ENCODE data around the gene SAXO1. TPM values are rescaled to one million over a fixed set of nuclear protein-coding genes. Genes with fewer than 3 reads are reported as not detected.
"Not testable (repeated sequence)": the region's sequence is repeated elsewhere in the genome, so short reads cannot be mapped to it uniquely, and the experiment has no call there.

The SAXO1 gene
- total RNA-seq, 1 experiment from 2014 or later = under 0.01 TPM

DNA sequence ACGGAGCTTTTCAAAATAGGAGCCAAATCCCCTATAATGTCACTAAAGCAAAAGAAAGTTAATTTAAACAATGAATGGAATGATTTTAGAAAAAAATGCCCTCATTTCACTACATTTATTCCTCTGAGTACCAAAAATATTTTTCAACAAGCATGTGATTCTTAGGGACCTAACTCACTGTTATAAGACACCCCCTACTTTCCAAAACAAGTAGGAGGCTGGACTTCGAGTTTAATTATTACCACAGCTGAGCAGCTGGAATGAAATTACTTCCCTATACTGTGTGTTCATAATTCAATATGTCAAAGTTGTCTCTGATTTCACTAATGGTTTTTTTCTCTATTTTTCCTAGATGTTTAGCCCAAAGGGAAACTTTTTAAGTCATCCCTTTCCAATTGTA is 61.6 kb downstream of the SAXO1 start:
- no peak for DNase-seq (ENCODE audit: low read depth)

DNA sequence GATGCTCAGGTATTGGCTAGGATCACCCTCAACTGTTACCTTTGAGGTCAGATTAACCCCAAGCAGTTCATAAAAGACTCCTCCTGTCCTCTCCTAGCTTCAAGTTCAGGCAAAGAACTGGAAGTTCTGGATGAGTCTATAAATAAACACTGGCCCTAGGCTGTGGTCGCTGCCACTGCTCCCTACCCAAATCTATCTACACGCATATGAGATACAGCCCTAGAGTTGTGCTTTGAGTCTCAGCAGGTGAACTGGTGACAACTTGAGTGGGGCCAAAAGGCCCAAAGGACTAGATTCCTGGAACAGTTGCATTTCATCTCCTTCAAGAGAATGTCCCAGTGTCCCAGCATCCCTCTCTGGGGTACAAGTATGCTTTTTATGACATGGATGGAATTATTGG is 62.6 kb downstream of the SAXO1 start:
- DNase-seq (ENCODE audit: low read depth) = no peak

DNA sequence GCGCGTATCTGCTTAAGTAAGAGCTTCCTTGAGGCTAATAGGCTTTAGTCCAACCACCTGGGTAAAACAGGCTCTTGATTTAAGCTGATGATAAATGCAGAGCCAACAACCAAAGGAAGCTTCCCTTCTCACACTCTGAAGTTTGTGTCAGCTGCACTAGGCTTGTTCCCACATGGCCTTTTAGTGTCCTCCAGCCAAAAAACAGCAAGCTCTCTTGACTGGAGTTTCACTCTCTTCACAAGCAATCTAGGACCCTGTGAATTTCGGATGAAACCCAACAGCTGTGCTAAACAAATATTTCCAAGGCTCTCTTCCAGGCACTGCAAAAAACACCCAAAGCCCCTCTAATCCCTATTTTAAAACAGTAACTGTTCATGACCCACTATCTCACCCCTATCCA is 63.9 kb downstream of the SAXO1 start:
- DNase-seq (ENCODE audit: low read depth) = peak; percentile 42

DNA sequence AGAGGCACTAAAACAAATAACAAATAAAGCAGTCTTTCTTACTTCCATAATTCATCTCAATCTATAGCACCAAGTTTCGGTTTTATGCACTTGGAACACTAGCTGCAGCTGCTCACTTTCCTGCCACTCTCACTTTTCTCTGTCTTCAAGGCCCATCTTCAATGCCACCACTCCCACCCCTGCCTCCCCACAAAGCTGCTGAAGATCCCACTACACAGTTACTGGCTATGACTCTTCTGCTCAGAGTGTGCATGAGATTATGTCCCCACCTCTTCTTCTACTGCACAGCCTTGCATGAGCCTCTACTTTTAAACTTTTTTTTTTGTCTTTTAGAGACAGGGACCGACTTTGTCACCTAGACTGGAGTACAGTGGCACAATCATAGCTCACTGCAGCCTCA is 77.4 kb downstream of the SAXO1 start:
- no peak for DNase-seq (ENCODE audit: low read depth)

DNA sequence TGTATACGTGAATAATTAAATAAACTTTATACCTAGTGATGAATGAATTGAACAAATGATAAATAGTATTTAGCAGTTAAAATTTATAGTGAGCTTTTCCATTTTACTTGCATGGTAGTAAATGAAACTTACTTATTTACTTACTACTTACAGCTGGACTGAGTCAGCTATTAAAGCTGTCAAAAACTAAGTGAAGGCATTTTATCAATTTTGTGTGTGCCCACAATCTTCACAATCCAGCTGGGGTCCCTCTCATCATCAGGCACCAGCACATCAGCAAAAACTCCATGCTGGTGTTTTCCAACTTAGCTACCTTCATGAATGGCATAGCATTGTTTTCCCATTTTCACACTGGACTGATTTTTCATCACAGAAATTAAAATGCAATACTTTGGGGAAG is 81.1 kb downstream of the SAXO1 start:
- no peak for DNase-seq (ENCODE audit: low read depth)

DNA sequence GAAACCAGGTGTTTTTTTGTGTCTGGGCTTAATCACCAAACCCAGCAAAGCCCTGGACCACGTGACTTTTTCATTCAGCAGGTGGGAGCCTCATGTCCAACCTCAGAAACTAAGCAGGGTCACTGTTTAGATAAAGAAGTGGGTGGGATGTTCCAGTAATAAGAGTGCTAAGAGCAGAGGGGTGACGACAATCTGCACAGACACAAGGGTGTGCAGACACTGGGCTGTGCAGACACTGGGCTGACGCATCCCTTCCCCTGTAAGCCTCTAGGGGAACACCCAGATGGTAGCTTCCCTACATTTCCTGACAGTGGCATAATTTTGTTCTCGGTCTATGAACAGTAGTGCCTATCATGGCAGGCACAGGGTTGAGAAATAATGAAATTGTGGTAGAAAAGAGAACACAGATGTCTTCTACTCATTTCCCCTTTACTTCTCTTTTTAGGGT is 85.1 kb downstream of the SAXO1 start:
- DNase-seq (ENCODE audit: low read depth) = peak; percentile 5

DNA sequence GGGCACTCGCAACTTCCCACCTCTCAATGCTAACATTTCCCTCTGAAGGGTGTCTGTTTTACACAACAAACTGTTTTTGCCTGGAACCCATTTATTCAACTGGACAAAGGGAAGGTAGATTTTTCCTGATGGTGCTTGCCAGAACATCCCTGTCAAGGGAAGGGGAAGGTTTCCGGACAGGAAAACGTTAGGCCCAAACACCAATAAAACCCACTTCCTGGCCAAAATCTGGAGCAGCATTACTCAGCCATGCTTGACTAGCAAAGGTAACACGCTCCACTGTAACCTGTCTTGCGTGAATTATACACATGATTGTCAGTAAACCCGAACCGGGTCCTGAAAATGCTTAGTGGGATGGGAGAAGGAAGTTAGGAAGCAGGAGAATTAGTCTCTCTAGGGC is 90.2 kb downstream of the SAXO1 start:
- DNase-seq (ENCODE audit: low read depth) = no peak

DNA sequence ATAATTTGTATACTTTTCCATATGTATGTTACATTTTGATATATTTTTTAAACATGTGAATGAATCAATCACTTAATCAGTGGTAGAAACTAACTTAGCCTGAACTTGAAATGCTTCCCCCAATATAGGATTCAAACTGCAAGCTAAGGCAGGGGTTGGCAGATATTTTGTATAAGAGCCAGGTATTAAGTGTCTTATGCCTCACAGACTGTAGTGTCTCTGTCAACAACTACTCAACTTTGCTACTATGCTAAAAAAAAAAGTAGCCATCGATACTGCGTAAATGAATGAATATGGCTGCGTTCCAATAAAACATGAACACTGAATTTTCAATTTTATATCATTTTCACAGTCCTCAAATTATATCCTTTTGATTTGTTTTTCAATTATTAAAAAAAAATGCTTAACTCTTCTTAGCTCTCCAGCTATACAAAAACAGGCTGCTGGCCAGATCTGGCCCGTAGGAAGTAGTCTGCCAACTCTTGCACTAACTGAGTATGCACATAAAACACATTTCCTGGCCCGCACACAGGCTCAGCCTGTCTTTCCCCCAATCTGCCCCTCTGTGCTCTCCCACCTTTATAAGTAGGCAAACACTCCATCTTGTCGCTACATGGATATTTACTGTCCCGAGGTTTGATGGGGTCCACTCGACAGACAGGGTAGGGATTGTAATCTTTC is 91.8 kb downstream of the SAXO1 start:
- DNase-seq (ENCODE audit: low read depth) = no peak

DNA sequence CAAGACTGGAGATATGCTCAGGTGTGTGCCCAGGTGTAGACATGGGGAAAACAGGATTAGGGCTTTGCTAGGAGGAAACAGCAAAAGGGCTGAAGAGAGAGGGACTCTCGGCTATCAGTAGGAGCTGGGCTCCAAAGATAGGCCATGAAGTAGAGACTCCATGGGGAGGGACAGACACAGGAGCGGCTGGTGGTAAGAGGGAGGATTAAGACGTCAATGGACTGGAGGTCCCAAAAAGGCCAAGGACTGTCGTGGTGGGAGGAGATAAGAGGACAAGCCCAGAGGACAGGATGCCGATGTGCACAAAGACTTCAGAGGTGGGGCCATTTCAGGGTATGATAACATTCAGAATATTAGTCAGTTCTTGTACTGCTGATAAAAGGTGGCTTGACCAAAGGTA is 93.1 kb downstream of the SAXO1 start:
- DNase-seq (ENCODE audit: low read depth) = no peak

DNA sequence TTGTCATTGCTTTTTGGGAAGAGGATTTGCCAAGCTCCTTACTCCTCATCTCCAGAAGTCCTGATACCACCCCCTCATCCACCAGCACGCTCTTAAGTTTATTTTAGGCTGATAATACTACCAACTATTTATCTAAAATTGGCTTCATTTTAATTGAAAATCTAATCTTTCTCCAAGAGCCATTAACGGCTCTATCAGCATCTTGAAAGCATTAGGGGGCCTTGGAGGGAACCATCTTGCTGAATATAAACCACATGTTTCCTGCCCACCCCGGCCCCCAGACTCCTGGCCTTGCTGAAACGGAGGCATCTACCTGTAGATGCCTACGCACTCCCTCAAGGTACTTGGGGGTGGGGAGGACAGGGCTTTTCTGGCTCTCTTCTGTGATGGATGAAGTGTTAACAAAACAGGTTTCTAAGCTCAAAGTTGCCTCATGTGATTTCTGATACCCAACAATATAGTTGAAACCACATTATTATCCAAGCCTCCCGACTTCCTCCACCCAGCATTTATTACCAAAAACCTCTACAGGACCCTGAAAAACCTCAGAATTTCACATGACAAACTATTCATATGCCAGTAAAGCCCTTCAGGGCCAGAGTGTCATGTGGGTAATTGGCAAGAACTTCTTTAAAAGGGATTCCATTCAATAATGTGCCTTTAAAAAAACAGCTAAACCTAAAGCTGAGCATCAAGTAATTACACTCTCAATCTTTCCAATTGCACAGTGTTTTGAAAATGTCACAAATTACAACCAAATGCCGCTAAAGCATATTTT is 96.7 kb downstream of the SAXO1 start:
- DNase-seq (ENCODE audit: low read depth) = no peak

DNA sequence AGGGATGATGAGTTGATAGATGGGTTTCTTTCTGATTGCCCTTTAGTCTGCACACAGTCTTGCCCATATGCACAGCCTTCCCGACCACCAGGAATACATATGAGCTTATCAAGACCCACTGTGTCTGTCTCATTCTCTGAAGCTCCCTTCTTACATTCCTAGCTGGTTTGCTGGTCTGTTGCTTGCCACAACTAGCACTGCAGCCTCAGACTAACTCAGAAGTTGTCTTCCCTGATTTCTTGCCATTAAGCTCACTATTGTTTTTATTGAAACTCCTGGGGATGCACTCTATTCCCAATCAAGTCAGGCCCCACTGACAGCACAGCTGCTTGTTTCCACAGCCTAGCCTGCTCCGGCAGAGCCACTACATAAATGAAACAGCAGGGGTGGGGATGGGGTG is 97.5 kb downstream of the SAXO1 start:
- no peak for DNase-seq (ENCODE audit: low read depth)

DNA sequence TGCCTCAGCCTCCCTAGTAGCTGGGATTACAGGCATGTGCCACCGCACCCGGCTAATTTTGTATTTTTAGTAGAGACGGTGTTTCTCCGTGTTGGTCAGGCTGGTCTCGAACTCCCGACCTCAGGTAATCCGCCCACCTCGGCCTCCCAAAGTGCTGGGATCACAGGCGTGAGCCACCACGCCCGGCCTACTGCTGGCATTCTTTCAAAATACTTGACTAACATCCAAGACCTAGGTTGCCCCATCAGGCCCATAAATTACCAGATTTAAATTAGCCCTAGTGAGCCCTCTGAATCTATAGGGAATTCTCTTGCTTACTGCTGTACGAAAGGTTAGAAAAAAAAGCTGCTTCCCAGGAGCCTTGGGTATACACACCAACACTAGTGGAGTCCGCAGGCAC is 102.4 kb downstream of the SAXO1 start:
- not testable (repeated sequence) for DNase-seq (ENCODE audit: low read depth)

DNA sequence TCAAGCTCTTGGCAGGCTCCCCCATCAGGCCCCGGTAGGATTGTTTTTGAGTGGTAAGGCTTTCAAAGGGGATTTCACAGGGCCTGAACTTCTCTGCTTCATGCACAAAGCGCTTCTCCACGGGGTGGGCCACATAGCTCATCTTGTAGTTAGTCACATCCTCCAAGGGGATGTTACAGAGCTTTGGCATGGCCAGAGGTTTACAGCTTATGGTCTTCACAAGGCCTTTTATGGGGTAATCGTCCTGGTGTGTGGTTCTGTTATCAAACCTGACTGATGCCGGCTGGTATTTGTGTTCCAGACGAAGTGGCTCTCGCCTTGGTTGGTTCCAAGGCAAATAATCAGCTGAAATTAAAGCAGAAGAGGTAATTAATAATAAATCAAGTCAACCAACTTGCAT is 104.3 kb downstream of the SAXO1 start:
- no peak for DNase-seq (ENCODE audit: low read depth)

DNA sequence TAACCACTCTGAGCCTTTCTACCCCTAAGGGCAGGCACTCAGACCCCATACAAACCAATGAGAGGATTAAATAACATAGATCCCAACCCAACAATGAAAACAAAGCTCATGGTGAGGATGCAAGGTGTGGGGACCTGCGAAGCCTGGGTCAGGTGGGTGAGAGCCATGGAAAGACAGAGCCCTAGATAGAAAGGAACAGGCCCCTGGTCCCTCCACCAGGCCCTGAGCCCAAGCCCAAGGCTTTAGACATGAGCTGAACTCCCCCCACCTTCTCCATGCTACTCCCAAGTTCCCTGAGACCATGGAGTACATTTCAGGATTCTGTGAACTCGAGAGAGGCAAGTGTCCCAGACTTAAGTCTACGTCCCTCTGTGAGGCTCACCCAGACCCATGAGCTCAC is 106.5 kb downstream of the SAXO1 start:
- no peak for DNase-seq (ENCODE audit: low read depth)

DNA sequence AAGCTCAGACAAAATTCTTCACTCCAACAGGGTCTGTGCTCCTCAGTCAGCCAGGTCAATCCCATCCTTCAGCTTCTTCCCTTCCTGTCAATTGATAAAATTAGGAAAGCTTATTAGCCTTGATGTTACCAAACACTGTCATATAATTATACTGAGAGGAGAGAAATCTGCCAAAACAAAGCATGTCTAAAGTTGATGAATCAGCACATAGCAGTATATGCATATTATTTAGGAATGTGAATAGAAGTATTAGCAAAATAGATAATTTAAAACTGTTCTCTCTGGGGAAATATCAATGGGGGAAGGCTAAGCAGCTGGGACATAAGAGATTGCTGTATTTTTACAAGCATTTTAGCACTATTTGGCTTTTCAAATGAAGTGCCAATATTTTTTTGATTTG is 107.1 kb downstream of the SAXO1 start:
- no peak for DNase-seq (ENCODE audit: low read depth)

DNA sequence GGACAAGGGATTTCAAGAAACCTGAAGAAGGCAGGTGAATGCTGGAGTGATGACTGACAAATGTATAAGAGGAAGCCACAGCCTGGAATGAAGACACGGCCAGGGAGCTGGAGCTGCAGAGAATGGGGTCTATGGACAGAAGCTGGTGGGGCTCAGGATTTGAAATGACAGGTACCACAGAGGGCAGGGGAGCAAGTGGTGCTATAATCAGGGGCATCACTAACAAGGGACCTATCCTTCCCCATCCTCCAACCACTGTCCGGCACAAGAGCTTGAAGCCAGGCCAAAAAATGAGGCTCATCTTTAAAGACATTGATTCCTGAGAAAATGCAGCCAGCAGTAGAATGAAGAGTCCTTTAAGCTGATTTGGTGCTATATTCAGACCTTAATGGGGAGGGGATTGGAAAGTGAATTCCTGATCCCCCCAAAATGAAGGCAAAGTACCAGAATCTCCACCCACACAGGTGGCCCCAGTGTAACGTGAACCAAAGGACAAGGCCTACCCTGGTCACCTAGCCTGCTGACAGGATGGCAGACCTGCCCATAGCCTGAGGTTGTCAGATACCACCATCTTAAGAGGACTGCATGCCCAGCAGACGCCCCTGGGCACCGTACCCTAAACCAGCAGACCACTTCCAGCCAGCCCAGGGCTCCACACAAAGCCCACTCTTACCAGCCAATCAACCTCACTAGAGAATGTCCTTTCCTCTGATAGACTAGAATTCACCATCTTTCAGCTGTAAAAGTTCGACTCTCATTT is 109.2 kb downstream of the SAXO1 start:
- DNase-seq (ENCODE audit: low read depth) = no peak

DNA sequence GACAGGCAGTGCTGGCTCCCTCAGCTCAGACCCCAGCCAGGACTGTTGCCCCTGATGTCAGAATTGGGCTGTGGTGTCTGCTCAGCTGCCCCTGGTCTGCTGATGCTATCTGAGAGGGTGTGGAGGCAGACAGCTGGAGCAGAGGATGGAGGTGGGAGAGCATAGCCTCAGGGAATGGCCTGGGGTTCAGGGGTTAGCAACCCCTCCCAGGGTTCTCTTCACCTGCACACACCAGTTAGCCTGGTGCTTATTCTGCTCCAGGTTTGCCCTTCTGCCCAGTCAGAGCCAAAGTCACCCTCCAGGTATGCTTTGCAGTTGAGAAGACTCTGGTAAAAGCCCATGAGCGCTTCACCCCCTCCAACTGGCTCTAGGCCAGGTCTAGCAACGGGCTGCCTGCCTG is 109.8 kb downstream of the SAXO1 start:
- DNase-seq (ENCODE audit: low read depth) = no peak

DNA sequence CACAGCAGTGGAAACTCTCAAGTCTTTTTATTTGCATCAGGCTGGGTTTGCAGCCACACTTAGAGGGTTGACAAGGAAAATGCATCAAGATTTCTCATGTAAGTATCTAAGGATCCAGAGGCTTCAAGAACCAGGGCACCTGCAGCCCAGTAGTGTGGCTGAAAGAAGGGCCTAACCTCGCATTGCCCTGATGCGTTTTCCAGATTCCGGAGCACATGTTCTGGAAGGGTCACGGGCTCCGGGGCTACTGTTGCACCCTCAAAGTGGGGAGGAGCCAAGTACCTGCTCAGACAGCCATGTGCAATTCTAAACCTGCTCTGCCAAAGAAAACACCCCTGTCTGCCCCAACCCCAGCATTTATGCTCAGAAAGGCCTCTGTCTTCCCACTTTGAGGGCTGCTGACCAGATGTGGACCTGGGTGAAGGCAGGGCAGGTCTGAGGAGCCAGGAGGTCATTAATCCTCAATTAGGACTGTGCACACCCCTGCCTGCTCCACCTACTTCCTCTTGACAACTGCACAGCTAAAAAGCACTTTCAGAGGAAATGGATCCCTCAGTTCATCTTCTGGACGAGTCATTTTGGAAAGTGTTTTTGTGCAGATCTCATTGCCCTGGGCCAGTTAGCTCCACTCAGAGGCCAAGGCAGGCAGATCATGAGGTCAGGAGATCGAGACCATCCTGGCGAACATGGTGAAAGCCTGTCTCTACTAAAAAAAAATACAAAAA is 110.7 kb downstream of the SAXO1 start:
- DNase-seq (ENCODE audit: low read depth) = no peak

DNA sequence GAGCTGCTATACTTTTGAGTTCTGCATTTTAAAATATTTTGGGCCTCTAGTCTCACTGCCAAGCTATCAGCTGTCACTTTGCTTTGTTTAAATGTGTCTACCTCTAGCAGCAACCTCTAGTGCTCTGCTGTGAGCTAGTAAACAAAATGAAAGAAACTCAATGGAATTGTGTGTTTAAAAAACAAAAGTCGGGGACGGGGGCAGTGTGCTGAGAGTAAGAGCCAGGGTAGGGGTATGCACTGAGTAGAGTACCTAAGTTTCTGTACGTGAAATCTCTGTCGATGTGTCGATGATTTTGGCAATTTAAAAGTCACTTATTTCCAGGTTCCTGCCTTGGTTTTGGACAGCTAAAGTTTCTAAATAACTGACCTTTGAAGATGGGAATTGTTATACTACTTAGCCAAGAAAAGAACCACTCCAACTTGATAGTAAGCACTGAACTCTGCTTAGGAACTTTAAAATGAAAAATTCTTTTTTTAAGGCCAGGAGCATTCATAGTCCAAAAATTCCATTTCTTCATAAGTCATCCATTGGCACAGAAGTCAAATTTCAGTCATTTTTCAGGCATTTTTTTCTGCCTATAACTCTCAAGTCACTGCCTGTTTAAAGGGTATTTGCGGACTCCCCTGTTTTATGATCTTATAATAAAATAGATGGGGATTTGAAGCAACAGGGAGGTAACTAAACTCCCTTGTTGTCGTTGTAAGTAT is 111.5 kb downstream of the SAXO1 start:
- DNase-seq (ENCODE audit: low read depth) = no peak

DNA sequence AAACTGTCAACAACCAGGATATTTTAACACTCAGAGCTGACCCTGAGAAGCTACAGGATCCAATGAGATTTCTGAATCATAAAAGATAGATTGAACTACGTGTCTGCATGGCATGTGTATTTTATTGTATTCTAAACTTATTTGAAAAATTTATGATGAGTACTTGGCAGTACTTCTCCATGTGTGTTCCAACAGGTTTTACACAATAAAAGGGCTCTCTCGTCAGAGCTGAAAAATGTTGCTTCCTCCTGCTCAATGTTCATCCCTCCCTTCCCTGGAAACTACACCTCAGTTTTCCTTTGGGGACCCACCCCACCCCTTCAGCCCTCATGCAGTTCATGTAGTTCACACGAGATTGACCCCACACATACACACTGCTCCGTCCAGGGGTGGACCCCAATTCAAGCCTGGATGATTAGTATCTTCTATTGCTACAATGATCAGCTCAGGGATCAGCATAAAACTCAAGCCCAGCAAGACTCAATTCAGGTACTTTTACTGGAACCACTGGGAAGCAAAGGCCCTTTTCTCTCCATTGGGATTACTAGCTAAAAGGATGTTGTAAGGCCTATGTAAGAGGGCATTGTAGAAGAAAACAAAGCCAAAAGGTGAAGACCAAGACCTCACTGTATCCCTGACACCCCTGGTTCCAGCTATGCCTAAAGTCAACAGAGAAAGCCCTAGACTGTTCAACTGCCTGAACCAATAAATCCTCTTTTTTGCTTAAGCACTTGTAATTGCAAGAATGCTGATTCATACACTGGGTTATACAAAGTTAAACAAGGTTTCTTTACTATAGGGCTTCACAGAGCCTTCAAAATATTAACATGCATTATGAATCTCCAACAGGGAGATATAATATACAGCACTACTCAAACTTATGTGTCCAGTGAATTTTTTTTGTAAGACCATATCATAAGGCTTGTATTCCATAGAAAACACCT is 112.6 kb downstream of the SAXO1 start:
- no peak for DNase-seq (ENCODE audit: low read depth)
